Esophagus squamous epithelium (tissue), 5 donors: ENCODE measurements around the gene BANF2. TPM values are rescaled to one million over a fixed set of nuclear protein-coding genes. Genes with fewer than 3 reads are reported as not detected.
A peak's percentile ranks its signal among the peaks of the same experiment; 100 is the strongest.

ENCODE experiments used
- DNase-seq: peaks from one replicate; lab custom pipeline; 2025; lab: John Stamatoyannopoulos, UW
- H3K27ac ChIP-seq, 4 donors: fragments of 200-600 bp; sonication (generic); one replicate each; pipeline ENCODE4 v1.5.1; 2016 to 2019; ENCODE audit warnings: mild to moderate bottlenecking in 1 of 4
- H3K27me3 ChIP-seq, 4 donors: fragments of 200-600 bp; sonication (generic); 1 replicate in 3 of 4; 2 replicates in 1 of 4; pipeline versions ENCODE4 v1.5.1 to v1.6.0; 2017 to 2021; ENCODE audit warnings: antibody characterized with exemption in 1 of 4
- H3K36me3 ChIP-seq, 3 donors: fragments of 200-600 bp; sonication (generic); one replicate each; pipeline ENCODE4 v1.5.1; 2016 to 2019
- H3K4me1 ChIP-seq, 3 donors: fragments of 200-600 bp; sonication (generic); one replicate each; pipeline ENCODE4 v1.5.1; 2017 to 2019
- H3K4me3 ChIP-seq, 4 donors: fragments of 200-600 bp; sonication (generic); 1 replicate in 3 of 4; 2 replicates in 1 of 4; pipeline ENCODE4 v1.5.1; 2016 to 2019; ENCODE audit warnings: mild to moderate bottlenecking in 2 of 4, moderate library complexity in 1 of 4
- H3K9me3 ChIP-seq, 3 donors: fragments of 200-600 bp; sonication (generic); one replicate each; pipeline ENCODE4 v1.5.1; 2016 to 2019
- POLR2A ChIP-seq, 4 donors: fragments of 450-650 bp; IDR thresholded peaks; one replicate each; pipeline ENCODE4 v1.6.1; 2017; ENCODE audit warnings: antibody characterized with exemption in 4 of 4, mild to moderate bottlenecking in 4 of 4, moderate library complexity in 3 of 4
- WGBS, 2 donors: methylation state at CpG; one replicate each; pipeline ENCODE4 v1.1.5; 2018; 5-methylcytosine and 5-hydroxymethylcytosine counted together
- intact Hi-C: fragments of 100-400 bp; cut with DNase I; formaldehyde crosslinking; loops from one replicate; pipeline ENCODE4 v1.15.0; 2022
- total RNA-seq, 4 donors: library from RNA; depleted of rRNA; stranded (reverse); fragments of >200 nt; gene quantifications; one replicate each; pipeline ENCODE4 v1.1.0, GENCODE V29; 2016
- TF ChIP-seq, protein P1 (sequence below), 6 experiments: fragments of 450-650 bp in 4 of 6; fragments of 200-600 bp in 2 of 6; sonication (generic) in 2 of 6; IDR thresholded peaks; one replicate each; pipeline ENCODE4 v1.5.1; 2016 to 2019; ENCODE audit warnings: antibody characterized with exemption in 6 of 6, mild to moderate bottlenecking in 4 of 6, moderate library complexity in 4 of 6
- donor health status: DM: yes; HTN: yes; CAD: no.

BANF2 gene
- total RNA-seq, 4 donors from 2014 or later = not detected

DNA sequence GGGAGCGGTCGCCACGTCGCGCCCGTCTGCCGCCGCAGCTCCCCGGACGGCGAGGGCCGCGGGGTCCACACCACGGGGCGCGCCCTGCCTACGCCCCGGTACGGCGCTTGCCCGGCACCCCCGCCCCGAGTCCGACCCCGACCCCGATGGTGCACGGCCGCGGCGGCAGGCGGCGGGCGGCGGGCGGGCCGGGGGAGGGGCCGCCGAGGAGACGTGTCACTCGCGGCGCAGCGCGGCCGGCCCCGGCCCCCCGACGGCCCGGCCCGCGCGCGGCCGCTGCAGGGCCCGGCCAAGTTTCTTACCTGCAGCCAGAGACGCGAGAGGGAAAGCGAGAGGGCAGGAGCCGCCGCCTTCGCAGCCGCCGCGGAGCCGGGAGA lies 18.1 kb upstream of the BANF2 start:
- 0% methylated on average over 7 of the region's 65 CpGs; no CpG with 5 or more reads in 1 of the 2 donors for WGBS, 2 donors
- no peak for TF ChIP-seq POLR2A (IDR thresholded peaks at IDR 0.05)
- TF ChIP-seq, protein P1, sequence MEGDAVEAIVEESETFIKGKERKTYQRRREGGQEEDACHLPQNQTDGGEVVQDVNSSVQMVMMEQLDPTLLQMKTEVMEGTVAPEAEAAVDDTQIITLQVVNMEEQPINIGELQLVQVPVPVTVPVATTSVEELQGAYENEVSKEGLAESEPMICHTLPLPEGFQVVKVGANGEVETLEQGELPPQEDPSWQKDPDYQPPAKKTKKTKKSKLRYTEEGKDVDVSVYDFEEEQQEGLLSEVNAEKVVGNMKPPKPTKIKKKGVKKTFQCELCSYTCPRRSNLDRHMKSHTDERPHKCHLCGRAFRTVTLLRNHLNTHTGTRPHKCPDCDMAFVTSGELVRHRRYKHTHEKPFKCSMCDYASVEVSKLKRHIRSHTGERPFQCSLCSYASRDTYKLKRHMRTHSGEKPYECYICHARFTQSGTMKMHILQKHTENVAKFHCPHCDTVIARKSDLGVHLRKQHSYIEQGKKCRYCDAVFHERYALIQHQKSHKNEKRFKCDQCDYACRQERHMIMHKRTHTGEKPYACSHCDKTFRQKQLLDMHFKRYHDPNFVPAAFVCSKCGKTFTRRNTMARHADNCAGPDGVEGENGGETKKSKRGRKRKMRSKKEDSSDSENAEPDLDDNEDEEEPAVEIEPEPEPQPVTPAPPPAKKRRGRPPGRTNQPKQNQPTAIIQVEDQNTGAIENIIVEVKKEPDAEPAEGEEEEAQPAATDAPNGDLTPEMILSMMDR (IDR thresholded peaks at IDR 0.05) = no peak
- intact Hi-C loops = loop anchor here (5.0 kb wide), 1 partner anchor 216 kb away; no protein-coding TSS in a partner anchor
- Histone ChIP-seq H3K27me3 (peaks cover 0 to 14% (median 0%) of the 10 kb centered on the region in 4 donors), H3K4me1 (peaks cover 11 to 43% (median 15%) of the 10 kb centered on the region in 3 donors), H3K4me3 (peak overlapping the region; percentile 75 to 96 (median 85)), H3K36me3 (peaks cover 0 to 26% (median 0%) of the 10 kb centered on the region in 3 donors), H3K9me3 (no peaks in the 10 kb centered on the region), H3K27ac (peak overlapping the region; percentile 92 to 99 (median 98))
- DNase-seq = no peak

DNA sequence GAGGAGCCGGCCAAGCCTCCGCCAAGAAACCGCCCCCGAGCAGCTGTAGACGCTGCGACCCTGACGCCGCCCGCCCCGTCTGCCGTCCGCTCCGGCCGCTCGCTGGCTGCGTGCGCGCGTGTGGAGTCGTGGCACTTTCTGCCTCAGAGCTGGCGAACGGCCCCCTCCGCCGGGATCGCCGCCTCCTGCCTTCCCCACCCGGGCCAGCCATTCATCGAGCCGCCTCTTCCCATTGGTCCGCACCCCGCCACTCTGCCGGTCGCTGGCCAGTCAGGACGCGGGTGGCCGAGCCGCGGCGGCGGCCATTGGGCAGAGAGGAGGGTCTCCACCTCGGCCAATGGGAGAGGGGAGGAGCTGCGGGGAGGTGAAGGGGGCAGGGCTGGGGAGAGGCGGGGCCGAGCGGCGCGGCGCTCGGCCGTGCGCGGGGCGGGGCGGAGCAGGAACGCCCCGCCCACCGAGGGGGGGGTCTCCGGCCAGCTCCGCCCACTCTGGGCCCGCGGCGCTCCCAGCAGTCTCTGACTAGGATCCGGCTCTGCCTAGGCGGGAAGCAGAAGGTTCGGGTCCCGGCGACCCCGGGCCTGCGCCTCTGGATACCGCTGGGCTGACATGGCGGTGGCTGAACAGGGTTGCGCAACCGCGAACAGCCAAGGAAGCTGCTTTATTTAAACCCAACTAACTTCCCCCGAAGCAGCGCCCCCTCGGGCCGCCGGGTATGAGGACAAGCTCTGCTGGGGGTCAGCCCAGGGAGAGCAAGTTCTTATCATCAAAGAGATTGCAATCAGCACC lies 17.5 kb upstream of the BANF2 start, which contains the start of gene RRBP1:
Gene RRBP1 (minus strand): TSS at position 140 of the 786 bp plus-strand sequence. CDS start 21,735 bp downstream, outside the sequence.
- no peaks in the 10 kb centered on the region for H3K9me3 ChIP-seq
- TF ChIP-seq POLR2A (IDR thresholded peaks at IDR 0.05) = peak in 3 of 4 donors; percentile 85 to 95 (median 92)
- TF ChIP-seq, protein P1 (IDR thresholded peaks at IDR 0.05) = peak; percentile 49 to 76 (median 61)
- H3K36me3 ChIP-seq = peaks cover 0 to 20% (median 0%) of the 10 kb centered on the region in 3 donors
- peaks cover 11 to 37% (median 15%) of the 10 kb centered on the region in 3 donors for H3K4me1 ChIP-seq
- intact Hi-C loops = loop anchor here (5.0 kb wide), 1 partner anchor 215 kb away; no protein-coding TSS in a partner anchor
- peaks cover 0 to 14% (median 0%) of the 10 kb centered on the region in 4 donors for H3K27me3 ChIP-seq
- peak within 1 kb of the TSS; percentile 92 to 99 (median 98) for H3K27ac ChIP-seq
- H3K4me3 ChIP-seq = peak within 1 kb of the TSS; percentile 75 to 96 (median 85)
- 0% methylated on average over 5 to 34 of the region's 79 CpGs for WGBS, 2 donors
- DNase-seq = peak; percentile 96

DNA sequence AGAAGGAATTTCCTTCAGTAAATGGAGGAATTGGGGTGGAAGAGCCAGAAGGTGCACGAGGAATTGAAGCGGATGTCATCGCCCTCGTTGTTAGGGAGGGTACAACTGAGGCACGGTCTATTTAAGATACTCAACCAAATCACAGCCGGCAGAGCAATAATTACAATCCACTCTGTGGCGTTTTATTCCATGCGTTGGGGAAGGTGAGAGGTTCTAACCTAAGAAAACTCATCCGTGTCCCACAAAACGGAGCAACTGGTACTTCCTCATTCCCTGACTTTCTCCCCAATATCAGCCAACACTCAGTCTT lies 16.9 kb upstream of the BANF2 start:
- no peak for DNase-seq
- peaks cover 0 to 14% (median 0%) of the 10 kb centered on the region in 4 donors for H3K27me3 ChIP-seq
- intact Hi-C loops = loop anchor here (5.0 kb wide), 1 partner anchor 214 kb away; no protein-coding TSS in a partner anchor
- no peaks in the 10 kb centered on the region for H3K9me3 ChIP-seq
- TF ChIP-seq, protein P1 (IDR thresholded peaks at IDR 0.05) = no peak
- no peak for TF ChIP-seq POLR2A (IDR thresholded peaks at IDR 0.05)
- H3K36me3 ChIP-seq = peaks cover 0 to 15% (median 0%) of the 10 kb centered on the region in 3 donors
- 21 to 45% methylated on average over 6 to 10 of the region's 10 CpGs for WGBS, 2 donors
- peak overlapping the region; percentile 75 to 96 (median 85) for H3K4me3 ChIP-seq
- H3K27ac ChIP-seq = peak overlapping the region; percentile 81 to 99 (median 98)
- H3K4me1 ChIP-seq = peaks cover 11 to 34% (median 15%) of the 10 kb centered on the region in 3 donors

DNA sequence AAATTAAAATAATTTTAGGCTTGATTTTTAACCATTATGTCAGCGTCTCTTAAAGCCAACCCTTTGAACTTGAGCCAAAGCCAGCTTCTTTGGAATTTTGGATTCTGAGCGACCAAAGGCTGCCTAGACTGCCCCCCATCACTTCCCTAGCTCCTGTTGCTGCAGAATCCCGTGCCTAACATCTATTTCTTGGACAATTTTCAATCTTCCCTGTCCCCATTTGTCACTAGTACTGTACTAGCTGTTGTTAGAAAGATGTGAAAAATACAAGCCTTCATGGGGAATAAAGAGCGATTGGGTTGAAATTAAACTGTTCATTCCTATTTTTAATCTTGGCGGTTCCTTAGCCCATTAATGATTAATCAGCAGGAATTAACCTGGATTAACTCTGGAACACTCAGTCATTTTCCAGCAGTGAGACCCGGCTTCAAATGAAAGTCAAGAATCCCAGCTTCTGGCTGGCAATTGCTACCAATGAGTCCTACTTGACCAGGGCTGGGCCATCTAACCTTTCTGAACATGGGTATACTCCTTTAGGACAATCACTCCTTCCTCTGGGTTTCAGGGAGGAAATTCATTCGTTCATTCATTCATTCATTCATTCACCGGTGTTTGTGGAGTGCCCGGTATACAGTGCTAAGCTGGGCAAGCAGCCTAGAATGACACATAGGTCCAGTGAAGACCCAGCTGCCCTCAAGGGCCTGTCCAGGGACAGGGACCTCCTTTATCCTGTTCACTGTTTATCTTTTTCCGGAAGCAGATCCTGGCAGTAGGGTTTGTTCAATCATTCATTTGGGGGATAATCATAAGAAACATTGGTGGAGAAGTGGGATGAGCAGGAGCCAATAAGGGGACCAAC lies 16.3 kb upstream of the BANF2 start:
- no peak for DNase-seq
- no peak for TF ChIP-seq POLR2A (IDR thresholded peaks at IDR 0.05)
- TF ChIP-seq, protein P1 (IDR thresholded peaks at IDR 0.05) = no peak
- H3K4me3 ChIP-seq = no peak overlapping the region
- intact Hi-C loops = loop anchor here (5.0 kb wide), 1 partner anchor 214 kb away; no protein-coding TSS in a partner anchor
- peaks cover 0 to 9% (median 0%) of the 10 kb centered on the region in 3 donors for H3K36me3 ChIP-seq
- peaks cover 11 to 34% (median 15%) of the 10 kb centered on the region in 3 donors for H3K4me1 ChIP-seq
- peaks cover 0 to 14% (median 0%) of the 10 kb centered on the region in 4 donors for H3K27me3 ChIP-seq
- peak overlapping the region in 1 of 4 donors; percentile 99 for H3K27ac ChIP-seq
- WGBS, 2 donors = 48 to 50% methylated on average over 8 to 10 of the region's 10 CpGs
- no peaks in the 10 kb centered on the region for H3K9me3 ChIP-seq
